ENCODE results near the gene JAML.
A peak's percentile ranks its signal among the peaks of the same experiment; 100 is the strongest.

JAML gene

GRCh38 chr11:118200901-118201680 is 23.7 kb downstream of the JAML start:
- Histone ChIP-seq H3K36me3 (ENCODE audit: control insufficient read depth in 1 of 2, insufficient read depth in 2 of 2, low read depth in 1 of 2, low read length in 2 of 2) (no peaks in the 10 kb centered on the region), H3K4me2 (ENCODE audit: low read length, poor library complexity, severe bottlenecking) (no peak overlapping the region), H2AK5ac (ENCODE audit: low read length, severe bottlenecking) (no peak overlapping the region), H3K4ac (ENCODE audit: low read depth in 1 of 2, low read length in 2 of 2) (no peak overlapping the region), H3K27ac (ENCODE audit: low read length, poor library complexity, severe bottlenecking) (no peak overlapping the region), H2BK12ac (ENCODE audit: low read length in 2 of 2) (no peak overlapping the region), H3K27me3 (ENCODE audit: control insufficient read depth in 1 of 2, insufficient read depth in 1 of 2, low read length in 2 of 2) (peaks cover 44 to 46% of the 10 kb centered on the region in 2 experiments), H4K8ac (ENCODE audit: low read length) (no peak overlapping the region), H3K4me3 (ENCODE audit: insufficient read depth in 1 of 2, low read depth in 1 of 2, low read length in 2 of 2) (no peak overlapping the region), H3K9me3 (ENCODE audit: control insufficient read depth, low read length) (no peaks in the 10 kb centered on the region), H3K4me1 (ENCODE audit: control insufficient read depth, insufficient read depth, low read depth, low read length) (no peaks in the 10 kb centered on the region), H2BK15ac (ENCODE audit: low read depth, poor library complexity, severe bottlenecking) (no peak overlapping the region), H2BK5ac (ENCODE audit: low read depth, low read length, poor library complexity, severe bottlenecking) (no peak overlapping the region), H3K18ac (ENCODE audit: low read depth in 1 of 2, low read length in 2 of 2) (no peak overlapping the region), H3K23ac (ENCODE audit: low read length in 2 of 2) (no peak overlapping the region), H2BK120ac (ENCODE audit: low read depth, low read length) (no peak overlapping the region), H2AFZ (ENCODE audit: low read depth, low read length) (no peak overlapping the region), H3K79me1 (replicated peaks; ENCODE audit: low read length, poor library complexity, severe bottlenecking) (no peaks in the 10 kb centered on the region), H4K91ac (ENCODE audit: low read length) (no peak overlapping the region), H3K14ac (ENCODE audit: low read length in 2 of 2) (no peak overlapping the region), H3K9ac (ENCODE audit: low read length) (no peak overlapping the region)
- WGBS, result 80% methylated on average over 8 of the region's 9 CpGs
- no peak for DNase-seq

GRCh38 chr11:118200497-118200896 is 24.3 kb downstream of the JAML start:
- Histone ChIP-seq H3K27ac (ENCODE audit: low read length, poor library complexity, severe bottlenecking) (no peak overlapping the region), H3K18ac (ENCODE audit: low read depth in 1 of 2, low read length in 2 of 2) (no peak overlapping the region), H3K4me3 (ENCODE audit: insufficient read depth in 1 of 2, low read depth in 1 of 2, low read length in 2 of 2) (no peak overlapping the region), H2BK5ac (ENCODE audit: low read depth, low read length, poor library complexity, severe bottlenecking) (no peak overlapping the region), H3K14ac (ENCODE audit: low read length in 2 of 2) (no peak overlapping the region), H3K9ac (ENCODE audit: low read length) (no peak overlapping the region), H2BK120ac (ENCODE audit: low read depth, low read length) (no peak overlapping the region), H2AK5ac (ENCODE audit: low read length, severe bottlenecking) (no peak overlapping the region), H2BK12ac (ENCODE audit: low read length in 2 of 2) (no peak overlapping the region), H4K91ac (ENCODE audit: low read length) (no peak overlapping the region), H3K23ac (ENCODE audit: low read length in 2 of 2) (no peak overlapping the region), H4K8ac (ENCODE audit: low read length) (no peak overlapping the region), H3K4ac (ENCODE audit: low read depth in 1 of 2, low read length in 2 of 2) (no peak overlapping the region), H3K36me3 (ENCODE audit: control insufficient read depth in 1 of 2, insufficient read depth in 2 of 2, low read depth in 1 of 2, low read length in 2 of 2) (no peaks in the 10 kb centered on the region), H3K4me1 (ENCODE audit: control insufficient read depth, insufficient read depth, low read depth, low read length) (no peaks in the 10 kb centered on the region), H3K27me3 (ENCODE audit: control insufficient read depth in 1 of 2, insufficient read depth in 1 of 2, low read length in 2 of 2) (peaks cover 39 to 40% of the 10 kb centered on the region in 2 experiments), H3K4me2 (ENCODE audit: low read length, poor library complexity, severe bottlenecking) (no peak overlapping the region), H2AFZ (ENCODE audit: low read depth, low read length) (no peak overlapping the region), H3K79me1 (replicated peaks; ENCODE audit: low read length, poor library complexity, severe bottlenecking) (no peaks in the 10 kb centered on the region), H2BK15ac (ENCODE audit: low read depth, poor library complexity, severe bottlenecking) (no peak overlapping the region), H3K9me3 (ENCODE audit: control insufficient read depth, low read length) (no peaks in the 10 kb centered on the region)
- DNase-seq, result no peak
- WGBS, result 83% methylated on average over 1 of the region's 5 CpGs

- H4K91ac ChIP-seq (ENCODE audit: low read length), result no peak overlapping the region
- H3K4ac ChIP-seq (ENCODE audit: low read depth in 1 of 2, low read length in 2 of 2), result no peak overlapping the region
- H2AFZ ChIP-seq (ENCODE audit: low read depth, low read length), result no peak overlapping the region
- no peaks in the 10 kb centered on the region for H3K9me3 ChIP-seq (ENCODE audit: control insufficient read depth, low read length)
- WGBS, result 81% methylated on average over 6 of the region's 6 CpGs
- peaks cover 6% of the 10 kb centered on the region for H3K4me1 ChIP-seq (ENCODE audit: control insufficient read depth, insufficient read depth, low read depth, low read length)
- no peak overlapping the region for H4K8ac ChIP-seq (ENCODE audit: low read length)
- H2BK15ac ChIP-seq (ENCODE audit: low read depth, poor library complexity, severe bottlenecking), result no peak overlapping the region
- no peak overlapping the region for H3K23ac ChIP-seq (ENCODE audit: low read length in 2 of 2)
- no peaks in the 10 kb centered on the region for H3K79me1 ChIP-seq (replicated peaks; ENCODE audit: low read length, poor library complexity, severe bottlenecking)
- H2AK5ac ChIP-seq (ENCODE audit: low read length, severe bottlenecking), result no peak overlapping the region
- H3K18ac ChIP-seq (ENCODE audit: low read depth in 1 of 2, low read length in 2 of 2), result no peak overlapping the region
- DNase-seq, result no peak
- peaks cover 28% of the 10 kb centered on the region in 2 experiments for H3K27me3 ChIP-seq (ENCODE audit: control insufficient read depth in 1 of 2, insufficient read depth in 1 of 2, low read length in 2 of 2)
- H3K27ac ChIP-seq (ENCODE audit: low read length, poor library complexity, severe bottlenecking), result no peak overlapping the region
- H3K9ac ChIP-seq (ENCODE audit: low read length), result no peak overlapping the region
- no peak overlapping the region for H3K4me2 ChIP-seq (ENCODE audit: low read length, poor library complexity, severe bottlenecking)
- H2BK12ac ChIP-seq (ENCODE audit: low read length in 2 of 2), result no peak overlapping the region
- no peak overlapping the region for H2BK120ac ChIP-seq (ENCODE audit: low read depth, low read length)
- H3K36me3 ChIP-seq (ENCODE audit: control insufficient read depth in 1 of 2, insufficient read depth in 2 of 2, low read depth in 1 of 2, low read length in 2 of 2), result no peaks in the 10 kb centered on the region
- no peak overlapping the region for H2BK5ac ChIP-seq (ENCODE audit: low read depth, low read length, poor library complexity, severe bottlenecking)
- no peak overlapping the region for H3K4me3 ChIP-seq (ENCODE audit: insufficient read depth in 1 of 2, low read depth in 1 of 2, low read length in 2 of 2)
- no peak overlapping the region for H3K14ac ChIP-seq (ENCODE audit: low read length in 2 of 2)
Observed at GRCh38 chr11:118199135-118199534, 25.7 kb downstream of the JAML start.

GRCh38 chr11:118198370-118198769 is 26.4 kb downstream of the JAML start:
- Histone ChIP-seq H3K14ac (ENCODE audit: low read length in 2 of 2) (no peak overlapping the region), H2AK5ac (ENCODE audit: low read length, severe bottlenecking) (no peak overlapping the region), H2BK15ac (ENCODE audit: low read depth, poor library complexity, severe bottlenecking) (no peak overlapping the region), H4K8ac (ENCODE audit: low read length) (no peak overlapping the region), H2BK12ac (ENCODE audit: low read length in 2 of 2) (no peak overlapping the region), H3K79me1 (replicated peaks; ENCODE audit: low read length, poor library complexity, severe bottlenecking) (no peaks in the 10 kb centered on the region), H2AFZ (ENCODE audit: low read depth, low read length) (no peak overlapping the region), H2BK120ac (ENCODE audit: low read depth, low read length) (no peak overlapping the region), H3K36me3 (ENCODE audit: control insufficient read depth in 1 of 2, insufficient read depth in 2 of 2, low read depth in 1 of 2, low read length in 2 of 2) (no peaks in the 10 kb centered on the region), H3K4me2 (ENCODE audit: low read length, poor library complexity, severe bottlenecking) (peak overlapping the region; percentile 53), H3K27me3 (ENCODE audit: control insufficient read depth in 1 of 2, insufficient read depth in 1 of 2, low read length in 2 of 2) (peaks cover 21 to 24% of the 10 kb centered on the region in 2 experiments), H3K9ac (ENCODE audit: low read length) (peak overlapping the region; percentile 72), H2BK5ac (ENCODE audit: low read depth, low read length, poor library complexity, severe bottlenecking) (no peak overlapping the region), H3K27ac (ENCODE audit: low read length, poor library complexity, severe bottlenecking) (no peak overlapping the region), H3K4me3 (ENCODE audit: insufficient read depth in 1 of 2, low read depth in 1 of 2, low read length in 2 of 2) (peak overlapping the region in 1 of 2 experiments; percentile 22), H3K4me1 (ENCODE audit: control insufficient read depth, insufficient read depth, low read depth, low read length) (peaks cover 6% of the 10 kb centered on the region), H4K91ac (ENCODE audit: low read length) (no peak overlapping the region), H3K18ac (ENCODE audit: low read depth in 1 of 2, low read length in 2 of 2) (no peak overlapping the region), H3K23ac (ENCODE audit: low read length in 2 of 2) (no peak overlapping the region), H3K4ac (ENCODE audit: low read depth in 1 of 2, low read length in 2 of 2) (no peak overlapping the region), H3K9me3 (ENCODE audit: control insufficient read depth, low read length) (no peaks in the 10 kb centered on the region)
- DNase-seq, result peak; percentile 55
- WGBS, result 5% methylated on average over 6 of the region's 9 CpGs
